ENCODE measurements around the gene PTPRM. TPM values are rescaled to one million over a fixed set of nuclear protein-coding genes. Genes with fewer than 3 reads are reported as not detected.

The PTPRM gene
- total and polyA plus RNA-seq, 2 of the 4 experiments (the other 2 are of a cell fraction), result 28.3 to 51.2 TPM

DNA sequence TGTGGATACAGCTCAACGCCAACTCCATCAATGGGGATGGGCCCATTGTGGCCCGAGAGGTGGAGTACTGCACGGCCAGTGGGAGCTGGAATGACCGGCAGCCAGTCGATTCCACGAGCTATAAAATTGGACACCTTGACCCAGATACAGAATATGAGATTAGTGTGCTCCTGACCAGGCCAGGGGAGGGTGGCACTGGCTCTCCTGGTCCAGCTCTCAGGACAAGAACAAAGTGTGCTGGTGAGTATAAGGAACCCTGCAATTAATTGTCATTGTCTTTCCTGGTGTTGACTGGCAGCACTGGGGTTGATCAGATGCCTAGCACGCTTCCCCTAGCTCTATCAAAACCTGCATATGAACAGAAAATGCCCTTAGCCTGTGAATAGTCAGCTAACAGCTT, 388.1 kb downstream of the PTPRM start:
- BruUV-seq (replicated peaks), result no TSS peak
- TF ChIP-seq CEBPB (IDR thresholded peaks at IDR 0.05; ENCODE audit: low read depth, low read length), result no peak
- no peak for TF ChIP-seq RCOR1 (IDR thresholded peaks at IDR 0.05; ENCODE audit: insufficient replicate concordance, low read length)
- TF ChIP-seq FOS (IDR thresholded peaks at IDR 0.05; ENCODE audit: low read depth, low read length), result no peak
- no peak for TF ChIP-seq POLR2A (IDR thresholded peaks at IDR 0.05; ENCODE audit: low read depth, low read length)
- TF ChIP-seq BHLHE40 (IDR thresholded peaks at IDR 0.05; ENCODE audit: low read depth, low read length), result no peak
- no peak for TF ChIP-seq SMC3 (IDR thresholded peaks at IDR 0.05; ENCODE audit: low read depth, low read length)
- no peak for TF ChIP-seq ELK1 (IDR thresholded peaks at IDR 0.05; ENCODE audit: borderline replicate concordance, low read depth, low read length)
- TF ChIP-seq, protein P1, sequence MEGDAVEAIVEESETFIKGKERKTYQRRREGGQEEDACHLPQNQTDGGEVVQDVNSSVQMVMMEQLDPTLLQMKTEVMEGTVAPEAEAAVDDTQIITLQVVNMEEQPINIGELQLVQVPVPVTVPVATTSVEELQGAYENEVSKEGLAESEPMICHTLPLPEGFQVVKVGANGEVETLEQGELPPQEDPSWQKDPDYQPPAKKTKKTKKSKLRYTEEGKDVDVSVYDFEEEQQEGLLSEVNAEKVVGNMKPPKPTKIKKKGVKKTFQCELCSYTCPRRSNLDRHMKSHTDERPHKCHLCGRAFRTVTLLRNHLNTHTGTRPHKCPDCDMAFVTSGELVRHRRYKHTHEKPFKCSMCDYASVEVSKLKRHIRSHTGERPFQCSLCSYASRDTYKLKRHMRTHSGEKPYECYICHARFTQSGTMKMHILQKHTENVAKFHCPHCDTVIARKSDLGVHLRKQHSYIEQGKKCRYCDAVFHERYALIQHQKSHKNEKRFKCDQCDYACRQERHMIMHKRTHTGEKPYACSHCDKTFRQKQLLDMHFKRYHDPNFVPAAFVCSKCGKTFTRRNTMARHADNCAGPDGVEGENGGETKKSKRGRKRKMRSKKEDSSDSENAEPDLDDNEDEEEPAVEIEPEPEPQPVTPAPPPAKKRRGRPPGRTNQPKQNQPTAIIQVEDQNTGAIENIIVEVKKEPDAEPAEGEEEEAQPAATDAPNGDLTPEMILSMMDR (conservative IDR thresholded peaks at IDR 0.05; ENCODE audit: low read depth, low read length), result no peak
- no peak for TF ChIP-seq RFX5 (IDR thresholded peaks at IDR 0.05; ENCODE audit: low read depth, low read length)
- no peak for TF ChIP-seq CHD1 (IDR thresholded peaks at IDR 0.05; ENCODE audit: low read depth, low read length)
- TF ChIP-seq MAZ (IDR thresholded peaks at IDR 0.05; ENCODE audit: borderline replicate concordance, low read depth, low read length), result no peak
- no peak for TF ChIP-seq RAD21 (IDR thresholded peaks at IDR 0.05; ENCODE audit: low read length)
- TF ChIP-seq USF2 (IDR thresholded peaks at IDR 0.05; ENCODE audit: low read depth, low read length), result no peak
- TF ChIP-seq NFE2L2 (IDR thresholded peaks at IDR 0.05; ENCODE audit: low read depth, low read length), result no peak
- no peak for TF ChIP-seq MAFK (IDR thresholded peaks at IDR 0.05; ENCODE audit: low read depth, low read length)
- no peak for TF ChIP-seq MXI1 (IDR thresholded peaks at IDR 0.05; ENCODE audit: borderline replicate concordance, low read depth, low read length)
- Histone ChIP-seq H3K9ac (ENCODE audit: low read depth, low read length) (no peak overlapping the region), H4K20me1 (ENCODE audit: insufficient read depth, low read length) (no peaks in the 10 kb centered on the region), H3K36me3 (ENCODE audit: control insufficient read depth, insufficient read depth, low read length) (no peaks in the 10 kb centered on the region), H2BK5ac (ENCODE audit: low read depth, low read length, poor library complexity, severe bottlenecking) (no peak overlapping the region), H4K8ac (ENCODE audit: low read depth in 2 of 2, low read length in 2 of 2) (no peak overlapping the region), H2AK5ac (ENCODE audit: low read depth, low read length) (no peak overlapping the region), H2AK9ac (replicated peaks; ENCODE audit: low read depth, low read length, poor library complexity) (no peak overlapping the region), H3K9me1 (ENCODE audit: insufficient read depth, low read length) (peaks cover 3% of the 10 kb centered on the region; the same call in 1 of the 2 replicates), H3K9me3 (ENCODE audit: control insufficient read depth, insufficient read depth, low read length) (no peaks in the 10 kb centered on the region), H2AFZ (replicated peaks; ENCODE audit: low read length, poor library complexity) (no peak overlapping the region), H2BK15ac (ENCODE audit: low read depth, low read length) (no peak overlapping the region), H3K18ac (ENCODE audit: low read depth, low read length) (no peak overlapping the region), H2BK120ac (ENCODE audit: low read depth, low read length) (no peak overlapping the region), H2BK20ac (ENCODE audit: low read depth, low read length) (no peak overlapping the region), H3K56ac (ENCODE audit: extremely low read depth, insufficient read depth, low read length) (no peak overlapping the region), H3K27ac (ENCODE audit: insufficient read depth, low read length) (no peak overlapping the region), H3K79me1 (ENCODE audit: low read depth in 1 of 2, low read length in 2 of 2) (peaks cover 9 to 10% of the 10 kb centered on the region in 2 experiments; a peak in 3 of 4 replicates), H3K27me3 (ENCODE audit: control insufficient read depth, insufficient read depth, low read length) (no peaks in the 10 kb centered on the region), H3K4ac (ENCODE audit: low read depth, low read length) (no peak overlapping the region; the same call in 1 of the 2 replicates), H4K5ac (ENCODE audit: low read depth, low read length) (no peak overlapping the region), H3K14ac (replicated peaks; ENCODE audit: low read depth, low read length) (no peak overlapping the region), H4K91ac (ENCODE audit: insufficient read depth, low read depth, low read length) (no peak overlapping the region), H3K4me1 (ENCODE audit: control insufficient read depth, insufficient read depth, low read length) (peaks cover 7% of the 10 kb centered on the region), H3K4me2 (ENCODE audit: low read depth, low read length) (no peak overlapping the region), H3K4me3 (ENCODE audit: insufficient read depth, low read depth, low read length) (no peak overlapping the region), H3K23ac (ENCODE audit: low read depth, low read length) (no peak overlapping the region)
- ChIA-PET CTCF (no interaction called here), POLR2A (ENCODE audit: unreplicated experiment) (no interaction called here)
- no peak for ATAC-seq (ENCODE audit: low read depth)
- DNase-seq, result no peak
- in situ Hi-C loops (cut with MboI; ENCODE audit: low sequenced_read_pairs), result no loop called here
- dilution Hi-C loops (cut with HindIII; ENCODE audit: low sequenced_read_pairs, unreplicated experiment), result no loop called here
- intact Hi-C loops (cut with micrococcal nuclease), result no loop called here
- WGBS, 2 experiments (ENCODE audit: extremely low coverage in 2 of 2, insufficient read length in 1 of 2), result 100% methylated on average over 1 of the region's 7 CpGs; no CpG with 5 or more reads in 1 of the 2 experiments
